Colonic mucosa (tissue), 4 donors: Measurements from ENCODE around the gene ANKRD9. TPM values are rescaled to one million over a fixed set of nuclear protein-coding genes. Genes with fewer than 3 reads are reported as not detected.

ENCODE experiments used
- DNase-seq: peaks from one replicate; pipeline ENCODE4 v3.0.0-alpha.2; 2020
- H3K27ac ChIP-seq: fragments of 200-600 bp; one replicate; pipeline ENCODE4 v1.8.0; 2021
- H3K27me3 ChIP-seq: fragments of 200-600 bp; one replicate; pipeline ENCODE4 v1.8.0; 2021
- H3K36me3 ChIP-seq: fragments of 200-600 bp; one replicate; pipeline ENCODE4 v1.8.0; 2021
- H3K4me1 ChIP-seq: fragments of 200-600 bp; one replicate; pipeline ENCODE4 v1.8.0; 2021; ENCODE audit warnings: mild to moderate bottlenecking
- H3K4me3 ChIP-seq: fragments of 200-600 bp; one replicate; pipeline ENCODE4 v1.8.0; 2021
- H3K9ac ChIP-seq, 2 donors: one replicate each; pipeline ENCODE4 v1.7.0; 2013; ENCODE audit warnings: control low read depth in 2 of 2, low read depth in 2 of 2, low read length in 2 of 2
- H3K9me3 ChIP-seq: fragments of 200-600 bp; one replicate; pipeline ENCODE4 v1.8.0; 2021
- CTCF ChIP-seq: fragments of 200-600 bp; IDR thresholded peaks from one replicate; pipeline ENCODE4 v1.8.0; 2022; ENCODE audit warnings: antibody characterized with exemption, mild to moderate bottlenecking
- intact Hi-C: fragments of 100-400 bp; cut with DNase I; formaldehyde crosslinking; loops from one replicate; pipeline ENCODE4 v1.14.1; 2022
- total RNA-seq, 2 donors: library from RNA; stranded (reverse); fragmentation: NEBNext Ultra II Directional in 1 of 2; extraction: Animal tissue kit (Norgen Biotek cat#: 25700) in 1 of 2; gene quantifications; one replicate each; pipeline ENCODE4 v1.2.1, GENCODE V29; 2021
- donor health status: healthy.
- donor health status: DM: no; HTN: no; CAD: no.
- donor health status: DM: no; HTN: no; CAD: no.

The ANKRD9 gene
- total RNA-seq, 2 donors from 2014 or later, result 107 to 115 TPM

DNA sequence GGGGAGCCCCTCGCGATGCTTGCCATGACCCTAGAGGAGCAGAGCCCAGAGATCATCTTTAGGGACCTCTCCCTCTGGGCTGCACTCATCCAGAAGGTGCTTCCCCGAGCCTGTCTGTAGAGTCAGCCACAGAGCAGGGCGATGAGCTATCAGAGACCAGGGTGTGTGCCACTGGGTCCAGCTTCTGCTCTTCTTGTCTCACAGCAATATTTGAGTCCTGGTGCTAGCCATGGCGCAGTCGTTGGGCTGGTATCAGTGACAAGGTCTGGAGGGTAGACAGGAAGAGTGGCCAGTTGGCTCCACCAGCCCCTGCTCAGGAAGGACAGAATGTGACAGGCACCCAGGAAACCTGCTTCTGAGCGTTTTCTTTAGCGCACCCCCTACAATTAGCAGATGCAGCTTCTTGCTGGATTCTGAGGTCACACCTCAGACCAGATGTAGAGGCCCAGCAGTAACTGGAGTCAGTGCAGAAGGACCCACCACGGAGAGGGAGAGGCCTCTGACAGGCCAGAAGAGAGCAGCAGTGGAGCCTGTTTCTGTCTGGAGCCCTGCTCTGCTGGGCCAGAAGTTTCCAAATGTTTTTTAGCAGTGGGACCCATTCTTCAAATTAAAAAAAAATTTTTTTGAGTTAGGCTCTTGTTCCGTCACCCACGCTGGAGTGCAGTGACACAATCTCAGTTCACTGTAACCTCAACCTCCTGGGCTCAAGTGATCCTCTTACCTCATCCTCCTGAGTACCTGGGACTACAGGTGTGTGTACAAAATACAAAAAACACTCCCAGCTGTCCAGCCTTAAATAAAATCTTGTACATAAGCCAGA lies 23.7 kb downstream of the ANKRD9 start:
- TF ChIP-seq CTCF, result no peak
- Histone ChIP-seq H3K27me3 (no peaks in the 10 kb centered on the region), H3K9ac (no peak overlapping the region), H3K4me1 (no peaks in the 10 kb centered on the region), H3K4me3 (no peak overlapping the region), H3K9me3 (no peaks in the 10 kb centered on the region), H3K27ac (no peak overlapping the region), H3K36me3 (no peaks in the 10 kb centered on the region)
- intact Hi-C loops, result no loop called here
- DNase-seq, result no peak

GRCh38 chr14:102484316-102484715 lies 25.3 kb downstream of the ANKRD9 start:
- H3K27me3 ChIP-seq, result no peaks in the 10 kb centered on the region
- no peak for DNase-seq
- intact Hi-C loops, result no loop called here
- no peaks in the 10 kb centered on the region for H3K9me3 ChIP-seq
- TF ChIP-seq CTCF, result no peak
- no peak overlapping the region for H3K27ac ChIP-seq
- H3K4me3 ChIP-seq, result no peak overlapping the region
- peaks cover 4% of the 10 kb centered on the region for H3K4me1 ChIP-seq
- H3K9ac ChIP-seq, result no peak overlapping the region
- no peaks in the 10 kb centered on the region for H3K36me3 ChIP-seq

DNA sequence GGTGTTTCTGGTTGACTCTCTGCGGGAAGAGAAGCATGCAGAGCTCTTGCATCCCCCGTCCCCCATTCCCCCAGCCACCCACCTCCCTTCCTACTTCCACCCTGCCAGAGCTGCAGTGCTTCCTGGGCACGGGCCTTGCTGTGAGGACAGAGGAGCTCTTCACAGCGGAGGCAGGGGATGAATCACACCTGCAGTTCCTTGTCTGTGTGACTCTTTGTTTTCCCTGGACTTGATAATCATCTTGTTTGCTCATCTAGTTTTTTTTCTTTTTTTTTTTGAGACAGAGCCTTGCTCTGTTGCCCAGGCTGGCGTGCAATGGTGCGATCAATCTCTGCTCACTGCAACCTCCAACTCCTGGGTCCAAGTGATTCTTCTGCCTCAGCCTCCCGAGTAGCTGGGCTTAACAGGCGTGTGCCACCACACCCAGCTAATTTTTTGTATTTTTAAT lies 27.8 kb downstream of the ANKRD9 start:
- no peak overlapping the region for H3K27ac ChIP-seq

GRCh38 chr14:102481371-102481770 lies 28.2 kb downstream of the ANKRD9 start:
- H3K9ac ChIP-seq, result no peak overlapping the region
- no peaks in the 10 kb centered on the region for H3K9me3 ChIP-seq
- H3K36me3 ChIP-seq, result no peaks in the 10 kb centered on the region
- TF ChIP-seq CTCF, result no peak
- no peaks in the 10 kb centered on the region for H3K27me3 ChIP-seq
- H3K4me3 ChIP-seq, result no peak overlapping the region
- no peak overlapping the region for H3K27ac ChIP-seq
- intact Hi-C loops, result no loop called here
- DNase-seq, result no peak
- H3K4me1 ChIP-seq, result peaks cover 4% of the 10 kb centered on the region

More for the DNA sequence above, 27.8 kb downstream of the ANKRD9 start:
- Histone ChIP-seq H3K4me3 (no peak overlapping the region), H3K36me3 (no peaks in the 10 kb centered on the region), H3K9ac (no peak overlapping the region), H3K4me1 (peaks cover 4% of the 10 kb centered on the region), H3K9me3 (no peaks in the 10 kb centered on the region), H3K27me3 (no peaks in the 10 kb centered on the region)
- intact Hi-C loops, result no loop called here
- TF ChIP-seq CTCF, result no peak
- DNase-seq, result no peak

DNA sequence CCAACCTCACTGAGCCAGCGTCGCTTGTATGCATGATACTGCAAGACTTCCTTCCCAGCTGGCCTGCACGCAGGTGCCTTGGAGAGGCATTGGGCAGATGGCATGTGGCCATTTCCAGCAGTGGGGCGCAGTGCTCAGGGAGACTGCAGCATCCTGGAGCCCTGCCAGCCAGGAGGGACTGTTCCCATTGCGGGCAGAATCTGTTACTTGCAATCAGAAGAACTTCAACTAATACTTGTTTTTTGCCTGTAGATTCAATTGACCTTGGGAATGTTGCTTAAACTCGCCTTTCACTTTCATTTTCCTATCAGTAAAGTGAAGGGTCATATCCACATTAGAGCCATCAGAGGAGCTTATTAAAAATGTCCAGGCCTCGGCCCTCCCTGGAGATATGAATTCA lies 29.8 kb downstream of the ANKRD9 start:
- peak overlapping the region in 1 of 2 donors; percentile 66 for H3K9ac ChIP-seq
- intact Hi-C loops, result no loop called here

More for the DNA sequence above, 29.8 kb downstream of the ANKRD9 start:
- no peaks in the 10 kb centered on the region for H3K36me3 ChIP-seq
- H3K4me3 ChIP-seq, result no peak overlapping the region
- peaks cover 4% of the 10 kb centered on the region for H3K4me1 ChIP-seq
- peak overlapping the region; percentile 57 for H3K27ac ChIP-seq
- H3K27me3 ChIP-seq, result no peaks in the 10 kb centered on the region
- TF ChIP-seq CTCF, result no peak
- peak; percentile 67 for DNase-seq
- H3K9me3 ChIP-seq, result no peaks in the 10 kb centered on the region
